ENCODE results near the gene GSAP. TPM values are rescaled to one million over a fixed set of nuclear protein-coding genes. Genes with fewer than 3 reads are reported as not detected.

Gene GSAP
- total RNA-seq, 1 experiment from 2014 or later: 0.85 TPM

DNA sequence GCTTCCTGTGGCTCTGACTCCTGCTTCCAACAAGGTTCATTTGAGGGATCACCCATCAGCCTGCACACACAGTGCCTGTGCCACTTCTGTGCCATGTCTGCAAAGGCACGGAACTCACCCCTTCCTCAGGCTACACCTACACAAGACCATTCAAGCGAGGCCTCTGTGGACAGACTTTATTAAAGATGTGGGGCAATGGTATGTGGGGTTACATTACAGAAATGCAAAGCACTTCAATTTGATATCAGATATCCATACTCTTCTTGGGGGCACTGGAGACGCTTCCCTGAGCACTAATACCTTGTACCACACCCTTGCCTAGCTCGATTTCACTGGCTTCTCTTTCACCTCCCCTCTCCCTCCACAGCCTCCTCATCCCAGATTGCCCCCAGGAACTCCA, 132.1 kb downstream of the GSAP start:
- H3K9me3 ChIP-seq (ENCODE audit: control insufficient read depth, insufficient read depth, low read depth, low read length): no peaks in the 10 kb centered on the region
- DNase-seq (ENCODE audit: low read depth, low spot score) (no peak), ATAC-seq (no peak)
- no peaks in the 10 kb centered on the region for H3K4me1 ChIP-seq (ENCODE audit: control insufficient read depth, insufficient read depth, low read length)
- H3K4me3 ChIP-seq (ENCODE audit: low read depth in 2 of 2, low read length in 2 of 2): no peak overlapping the region
- intact Hi-C loops (cut with micrococcal nuclease; ENCODE audit: unreplicated experiment): no loop called here
- ChIA-PET CTCF (no interaction called here), POLR2A (no interaction called here)
- H3K27me3 ChIP-seq (ENCODE audit: control insufficient read depth, insufficient read depth, low read length): no peaks in the 10 kb centered on the region; the same call in 1 of the 2 replicates
- H3K36me3 ChIP-seq (ENCODE audit: control insufficient read depth, insufficient read depth, low read length): no peaks in the 10 kb centered on the region
- in situ Hi-C loops (cut with HindIII; ENCODE audit: low pct_unique_long_range_greater_than_20kb, low sequenced_read_pairs): no loop called here
- no peak overlapping the region for H3K27ac ChIP-seq (ENCODE audit: low read length)
- no TSS peak for BruUV-seq (replicated peaks)
- TF ChIP-seq CTCF (IDR thresholded peaks at IDR 0.05) (no peak), POLR2AphosphoS5 (IDR thresholded peaks at IDR 0.05; ENCODE audit: low read depth, low read length) (no peak), TCF7L2 (IDR thresholded peaks at IDR 0.05; ENCODE audit: low read depth, low read length) (no peak), SIN3A (IDR thresholded peaks at IDR 0.05; ENCODE audit: borderline replicate concordance, insufficient read depth, low read depth, low read length) (no peak)
- TF ChIP-seq, protein P1, sequence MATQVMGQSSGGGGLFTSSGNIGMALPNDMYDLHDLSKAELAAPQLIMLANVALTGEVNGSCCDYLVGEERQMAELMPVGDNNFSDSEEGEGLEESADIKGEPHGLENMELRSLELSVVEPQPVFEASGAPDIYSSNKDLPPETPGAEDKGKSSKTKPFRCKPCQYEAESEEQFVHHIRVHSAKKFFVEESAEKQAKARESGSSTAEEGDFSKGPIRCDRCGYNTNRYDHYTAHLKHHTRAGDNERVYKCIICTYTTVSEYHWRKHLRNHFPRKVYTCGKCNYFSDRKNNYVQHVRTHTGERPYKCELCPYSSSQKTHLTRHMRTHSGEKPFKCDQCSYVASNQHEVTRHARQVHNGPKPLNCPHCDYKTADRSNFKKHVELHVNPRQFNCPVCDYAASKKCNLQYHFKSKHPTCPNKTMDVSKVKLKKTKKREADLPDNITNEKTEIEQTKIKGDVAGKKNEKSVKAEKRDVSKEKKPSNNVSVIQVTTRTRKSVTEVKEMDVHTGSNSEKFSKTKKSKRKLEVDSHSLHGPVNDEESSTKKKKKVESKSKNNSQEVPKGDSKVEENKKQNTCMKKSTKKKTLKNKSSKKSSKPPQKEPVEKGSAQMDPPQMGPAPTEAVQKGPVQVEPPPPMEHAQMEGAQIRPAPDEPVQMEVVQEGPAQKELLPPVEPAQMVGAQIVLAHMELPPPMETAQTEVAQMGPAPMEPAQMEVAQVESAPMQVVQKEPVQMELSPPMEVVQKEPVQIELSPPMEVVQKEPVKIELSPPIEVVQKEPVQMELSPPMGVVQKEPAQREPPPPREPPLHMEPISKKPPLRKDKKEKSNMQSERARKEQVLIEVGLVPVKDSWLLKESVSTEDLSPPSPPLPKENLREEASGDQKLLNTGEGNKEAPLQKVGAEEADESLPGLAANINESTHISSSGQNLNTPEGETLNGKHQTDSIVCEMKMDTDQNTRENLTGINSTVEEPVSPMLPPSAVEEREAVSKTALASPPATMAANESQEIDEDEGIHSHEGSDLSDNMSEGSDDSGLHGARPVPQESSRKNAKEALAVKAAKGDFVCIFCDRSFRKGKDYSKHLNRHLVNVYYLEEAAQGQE (IDR thresholded peaks at IDR 0.05; ENCODE audit: insufficient read depth in 1 of 2, low read depth in 2 of 2, low read length in 1 of 2): no peak

GRCh38 chr7:77282897-77283296, 133.3 kb downstream of the GSAP start:
- in situ Hi-C loops (cut with HindIII; ENCODE audit: low pct_unique_long_range_greater_than_20kb, low sequenced_read_pairs) (no loop called here), intact Hi-C loops (cut with micrococcal nuclease; ENCODE audit: unreplicated experiment) (no loop called here)
- no peak overlapping the region for H3K4me3 ChIP-seq (ENCODE audit: low read depth in 2 of 2, low read length in 2 of 2)
- H3K9me3 ChIP-seq (ENCODE audit: control insufficient read depth, insufficient read depth, low read depth, low read length): no peaks in the 10 kb centered on the region
- TF ChIP-seq POLR2AphosphoS5 (IDR thresholded peaks at IDR 0.05; ENCODE audit: low read depth, low read length) (no peak), SIN3A (IDR thresholded peaks at IDR 0.05; ENCODE audit: borderline replicate concordance, insufficient read depth, low read depth, low read length) (no peak), CTCF (IDR thresholded peaks at IDR 0.05) (no peak), TCF7L2 (IDR thresholded peaks at IDR 0.05; ENCODE audit: low read depth, low read length) (no peak)
- TF ChIP-seq, protein P1 (IDR thresholded peaks at IDR 0.05; ENCODE audit: insufficient read depth in 1 of 2, low read depth in 2 of 2, low read length in 1 of 2): no peak
- no peak overlapping the region for H3K27ac ChIP-seq (ENCODE audit: low read length)
- no peaks in the 10 kb centered on the region for H3K4me1 ChIP-seq (ENCODE audit: control insufficient read depth, insufficient read depth, low read length)
- DNase-seq (ENCODE audit: low read depth, low spot score): no peak
- no peaks in the 10 kb centered on the region for H3K36me3 ChIP-seq (ENCODE audit: control insufficient read depth, insufficient read depth, low read length)
- no peaks in the 10 kb centered on the region; the same call in 1 of the 2 replicates for H3K27me3 ChIP-seq (ENCODE audit: control insufficient read depth, insufficient read depth, low read length)
- ChIA-PET POLR2A (no interaction called here), CTCF (no interaction called here)
- no peak for ATAC-seq
- no TSS peak for BruUV-seq (replicated peaks)

Data from Panc1 (cell line).